HG03439 (cell line): ENCODE measurements around the gene CX3CL1.

Source experiments
- ATAC-seq: cut with Tn5 transposase; IDR thresholded peaks from one replicate; pipeline ENCODE4 v1.9.1; 2021; ENCODE audit warnings: mild to moderate bottlenecking, moderate library complexity; ENCODE audit not compliant: unreplicated experiment

CX3CL1 gene

DNA sequence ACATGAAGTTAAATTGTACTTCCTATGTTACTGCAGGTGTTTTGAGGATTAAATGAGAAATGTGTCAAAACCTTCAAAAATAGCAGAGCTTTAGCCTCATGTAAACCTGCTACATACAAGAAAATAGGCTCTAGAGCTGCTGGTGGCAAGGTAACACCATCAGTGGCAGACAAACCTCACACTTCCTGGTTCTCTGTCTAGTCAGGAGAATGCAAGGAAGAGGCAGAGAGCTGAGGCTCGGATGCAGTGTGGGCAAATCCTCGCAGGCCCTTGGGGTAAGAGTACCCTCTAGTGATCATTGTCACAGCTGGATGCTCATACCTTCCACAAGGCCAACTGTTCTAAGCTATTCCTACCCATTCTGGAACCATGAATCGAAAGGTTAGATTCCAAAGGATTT, 60.7 kb downstream of the CX3CL1 start:
- ATAC-seq = no peak

DNA sequence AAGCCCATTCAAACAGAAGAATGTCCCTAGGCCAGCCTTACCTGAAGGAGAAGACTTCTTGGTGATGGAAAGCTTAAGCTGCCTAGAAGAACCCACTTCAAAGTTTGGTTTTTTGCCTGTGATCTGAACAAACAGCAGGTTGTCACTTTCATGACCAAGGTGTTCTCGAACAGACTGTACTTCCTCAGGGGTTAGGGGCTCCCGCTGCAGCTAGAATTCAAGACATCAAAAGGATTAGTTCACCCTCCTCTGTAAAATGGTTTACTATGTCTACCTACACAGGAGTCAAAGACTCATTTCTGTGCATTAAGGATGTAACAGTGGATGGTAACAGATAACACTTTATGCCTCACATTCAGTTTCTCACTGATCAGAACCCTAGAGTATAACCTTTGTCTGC, 61.7 kb downstream of the CX3CL1 start:
- ATAC-seq = no peak
